Parathyroid adenoma (tissue), 2 donors: ENCODE results near the gene CLMN.
A peak's percentile ranks its signal among the peaks of the same experiment; 100 is the strongest.

Experiments used
- H2AFZ ChIP-seq: fragments of 300-600 bp; sonication (generic); one replicate; pipeline ENCODE4 v1.7.0; 2017; ENCODE audit warnings: antibody characterized with exemption, mild to moderate bottlenecking
- H3K27ac ChIP-seq: fragments of 300-600 bp; sonication (generic); one replicate; pipeline ENCODE4 v1.7.0; 2017
- H3K27me3 ChIP-seq: fragments of 300-600 bp; sonication (generic); one replicate; pipeline ENCODE4 v1.7.0; 2017; ENCODE audit warnings: low read length; ENCODE audit not compliant: control insufficient read depth, insufficient read depth
- H3K36me3 ChIP-seq: fragments of 300-600 bp; sonication (generic); one replicate; pipeline ENCODE4 v1.7.0; 2017; ENCODE audit warnings: low read length; ENCODE audit not compliant: control insufficient read depth, insufficient read depth
- H3K4me1 ChIP-seq: fragments of 300-600 bp; sonication (generic); one replicate; pipeline ENCODE4 v1.7.0; 2017; ENCODE audit warnings: control low read depth
- H3K4me2 ChIP-seq: fragments of 300-600 bp; sonication (generic); one replicate; pipeline ENCODE4 v1.7.0; 2017; ENCODE audit warnings: low read length
- H3K4me3 ChIP-seq: fragments of 300-600 bp; sonication (generic); one replicate; pipeline ENCODE4 v1.7.0; 2017; ENCODE audit warnings: low read depth, low read length
- H3K79me2 ChIP-seq: fragments of 300-600 bp; sonication (generic); one replicate; pipeline ENCODE4 v1.7.0; 2017; ENCODE audit warnings: control low read depth
- H3K9ac ChIP-seq: fragments of 300-600 bp; sonication (generic); one replicate; pipeline ENCODE4 v1.7.0; 2017; ENCODE audit warnings: mild to moderate bottlenecking
- H3K9me3 ChIP-seq: fragments of 300-600 bp; sonication (generic); one replicate; pipeline ENCODE4 v1.7.0; 2017; ENCODE audit warnings: low read length; ENCODE audit not compliant: control insufficient read depth
- CTCF ChIP-seq: fragments of 300-600 bp; sonication (generic); IDR thresholded peaks from one replicate; pipeline ENCODE4 v1.7.0; 2017; ENCODE audit warnings: antibody characterized with exemption, mild to moderate bottlenecking
- donor health status: primary hyperparathyroidism.

CLMN gene

GRCh38 chr14:95319312-95320077 is at the start of gene CLMN:
Gene CLMN, minus strand, starts transcription at chr14:95319908. Its CDS starts 116 bp downstream, at chr14:95319792.
- Histone ChIP-seq H3K27ac (peak within 1 kb of the TSS; percentile 37), H3K4me1 (peaks cover 5% of the 10 kb centered on the region), H3K36me3 (no peaks in the 10 kb centered on the region), H2AFZ (peak within 1 kb of the TSS; percentile 100), H3K27me3 (no peaks in the 10 kb centered on the region), H3K4me2 (peak within 1 kb of the TSS; percentile 80), H3K79me2 (no peaks in the 10 kb centered on the region), H3K4me3 (peak within 1 kb of the TSS; percentile 54), H3K9me3 (no peaks in the 10 kb centered on the region), H3K9ac (peak within 1 kb of the TSS; percentile 19)
- TF ChIP-seq CTCF: no peak

GRCh38 chr14:95365401-95365800 is 45.7 kb upstream of the CLMN start:
- no peaks in the 10 kb centered on the region for H3K36me3 ChIP-seq
- H3K9ac ChIP-seq: no peak overlapping the region
- H2AFZ ChIP-seq: no peak overlapping the region
- no peak overlapping the region for H3K4me2 ChIP-seq
- no peak for TF ChIP-seq CTCF
- no peaks in the 10 kb centered on the region for H3K9me3 ChIP-seq
- no peaks in the 10 kb centered on the region for H3K27me3 ChIP-seq
- no peaks in the 10 kb centered on the region for H3K79me2 ChIP-seq
- no peak overlapping the region for H3K27ac ChIP-seq
- H3K4me1 ChIP-seq: no peaks in the 10 kb centered on the region
- H3K4me3 ChIP-seq: no peak overlapping the region

GRCh38 chr14:95364481-95365209 is 44.9 kb upstream of the CLMN start:
- no peak overlapping the region for H2AFZ ChIP-seq
- H3K9ac ChIP-seq: no peak overlapping the region
- H3K27ac ChIP-seq: no peak overlapping the region
- H3K4me1 ChIP-seq: no peaks in the 10 kb centered on the region
- TF ChIP-seq CTCF: no peak
- no peaks in the 10 kb centered on the region for H3K27me3 ChIP-seq
- no peak overlapping the region for H3K4me2 ChIP-seq
- H3K4me3 ChIP-seq: no peak overlapping the region
- H3K79me2 ChIP-seq: no peaks in the 10 kb centered on the region
- H3K9me3 ChIP-seq: no peaks in the 10 kb centered on the region
- H3K36me3 ChIP-seq: no peaks in the 10 kb centered on the region

GRCh38 chr14:95363468-95363954 is 43.8 kb upstream of the CLMN start:
- no peak overlapping the region for H3K9ac ChIP-seq
- no peak overlapping the region for H3K4me2 ChIP-seq
- no peaks in the 10 kb centered on the region for H3K79me2 ChIP-seq
- no peaks in the 10 kb centered on the region for H3K36me3 ChIP-seq
- H3K27ac ChIP-seq: no peak overlapping the region
- H3K4me3 ChIP-seq: no peak overlapping the region
- H3K9me3 ChIP-seq: no peaks in the 10 kb centered on the region
- no peaks in the 10 kb centered on the region for H3K27me3 ChIP-seq
- no peaks in the 10 kb centered on the region for H3K4me1 ChIP-seq
- TF ChIP-seq CTCF: no peak
- peak overlapping the region; percentile 13 for H2AFZ ChIP-seq
